HEK293 (cell line): ENCODE results near the gene CDRT4.

Experiments
- CTCF ChIA-PET: fragments of 350-600 bp; formaldehyde crosslinking; extraction: SDS; loops from one replicate; lab custom pipeline; 2021; ENCODE audit warnings: antibody characterized with exemption; lab: Yijun Ruan, JAX
- POLR2A ChIA-PET: fragments of 300-600 bp; formaldehyde crosslinking; extraction: SDS; loops from one replicate; lab custom pipeline; 2020; ENCODE audit warnings: antibody characterized with exemption, inconsistent platforms; lab: Yijun Ruan, JAX
- H3K27ac ChIP-seq: fragments of 200-500 bp; sonication (Bioruptor generic); 2 replicates; pipeline ENCODE4 v1.5.1; 2014; ENCODE audit warnings: low read depth, low read length, control low read depth, inconsistent platforms; ENCODE audit errors: extremely low read depth
- H3K36me3 ChIP-seq, 2 experiments: fragments of 200-500 bp in 1 of 2; sonication (Bioruptor generic) in 1 of 2; 1 replicate in 1 of 2; 2 replicates in 1 of 2; pipeline ENCODE4 v1.5.1; 2014 to 2017; ENCODE audit warnings: inconsistent platforms in 2 of 2, low read length in 2 of 2; ENCODE audit not compliant: control insufficient read depth in 2 of 2, insufficient read depth in 1 of 2
- H3K4me1 ChIP-seq: fragments of 200-500 bp; sonication (Bioruptor generic); 2 replicates; pipeline ENCODE4 v1.5.1; 2014; ENCODE audit warnings: mild to moderate bottlenecking, low read length, inconsistent platforms; ENCODE audit not compliant: control insufficient read depth, insufficient read depth
- H3K4me3 ChIP-seq: 2 replicates; pipeline ENCODE4 v1.5.1; 2011; ENCODE audit warnings: low read depth, mild to moderate bottlenecking, control low read depth, low read length, moderate library complexity
- H3K9me3 ChIP-seq: fragments of 200-500 bp; sonication (Bioruptor generic); 2 replicates; pipeline ENCODE4 v1.5.1; 2014; ENCODE audit warnings: low read depth, low read length, inconsistent platforms; ENCODE audit not compliant: control insufficient read depth, insufficient read depth
- CTCF ChIP-seq: fragments of 450-650 bp; formaldehyde crosslinking; IDR thresholded peaks from 2 replicates; pipeline ENCODE4 v1.5.1; 2016; ENCODE audit warnings: missing biosample characterization, missing genetic modification characterization
- ELK4 ChIP-seq: IDR thresholded peaks from 2 replicates; pipeline ENCODE4 v1.6.1; 2011; ENCODE audit warnings: mild to moderate bottlenecking, low read depth, low read length, borderline replicate concordance
- GLIS1 ChIP-seq: fragments of 450-650 bp; formaldehyde crosslinking; IDR thresholded peaks from 2 replicates; pipeline ENCODE4 v1.5.1; 2016; ENCODE audit warnings: missing biosample characterization, missing genetic modification characterization
- GLIS2 ChIP-seq: fragments of 450-650 bp; formaldehyde crosslinking; IDR thresholded peaks from 2 replicates; pipeline ENCODE4 v1.5.1; 2016; ENCODE audit warnings: missing biosample characterization, missing genetic modification characterization
- KLF17 ChIP-seq: fragments of 450-650 bp; formaldehyde crosslinking; IDR thresholded peaks from 2 replicates; pipeline ENCODE4 v1.5.1; 2016; ENCODE audit warnings: missing biosample characterization, missing genetic modification characterization
- ZBTB11 ChIP-seq: fragments of 450-650 bp; formaldehyde crosslinking; conservative IDR thresholded peaks from 2 replicates; pipeline ENCODE4 v1.5.1; 2016; ENCODE audit warnings: low read depth, missing biosample characterization, missing genetic modification characterization
- ZIC2 ChIP-seq: fragments of 450-650 bp; formaldehyde crosslinking; IDR thresholded peaks from 2 replicates; pipeline ENCODE4 v1.5.1; 2016; ENCODE audit warnings: missing biosample characterization, missing genetic modification characterization
- ZNF138 ChIP-seq: fragments of 450-650 bp; formaldehyde crosslinking; IDR thresholded peaks from 2 replicates; pipeline ENCODE4 v1.5.1; 2016; ENCODE audit warnings: missing biosample characterization, missing genetic modification characterization, borderline replicate concordance
- ZNF146 ChIP-seq: fragments of 450-650 bp; formaldehyde crosslinking; IDR thresholded peaks from 2 replicates; pipeline ENCODE4 v1.5.1; 2016; ENCODE audit warnings: missing biosample characterization, missing genetic modification characterization
- ZNF169 ChIP-seq: fragments of 450-650 bp; formaldehyde crosslinking; IDR thresholded peaks from 2 replicates; pipeline ENCODE4 v1.5.1; 2016; ENCODE audit warnings: missing biosample characterization, missing genetic modification characterization
- ZNF184 ChIP-seq: fragments of 450-650 bp; IDR thresholded peaks from 2 replicates; pipeline ENCODE4 v1.5.1; 2018; ENCODE audit warnings: missing biosample characterization, mild to moderate bottlenecking, missing genetic modification characterization
- ZNF214 ChIP-seq: fragments of 450-650 bp; formaldehyde crosslinking; IDR thresholded peaks from 2 replicates; pipeline ENCODE4 v1.5.1; 2017; ENCODE audit warnings: missing biosample characterization, mild to moderate bottlenecking, missing genetic modification characterization, borderline replicate concordance
- ZNF266 ChIP-seq: fragments of 450-650 bp; formaldehyde crosslinking; IDR thresholded peaks from 2 replicates; pipeline ENCODE4 v1.5.1; 2016; ENCODE audit warnings: missing biosample characterization, missing genetic modification characterization, low read depth
- ZNF302 ChIP-seq: fragments of 450-650 bp; formaldehyde crosslinking; IDR thresholded peaks from 2 replicates; pipeline ENCODE4 v1.5.1; 2016; ENCODE audit warnings: missing biosample characterization, missing genetic modification characterization, low read depth
- ZNF391 ChIP-seq: fragments of 450-650 bp; formaldehyde crosslinking; IDR thresholded peaks from 2 replicates; pipeline ENCODE4 v1.5.1; 2016; ENCODE audit warnings: low read depth, missing biosample characterization, missing genetic modification characterization, borderline replicate concordance
- ZNF433 ChIP-seq: fragments of 450-650 bp; formaldehyde crosslinking; IDR thresholded peaks from 2 replicates; pipeline ENCODE4 v1.5.1; 2016; ENCODE audit warnings: missing biosample characterization, missing genetic modification characterization, low read depth
- ZNF530 ChIP-seq: fragments of 450-650 bp; formaldehyde crosslinking; IDR thresholded peaks from 2 replicates; pipeline ENCODE4 v1.5.1; 2016; ENCODE audit warnings: low read depth, missing biosample characterization, missing genetic modification characterization
- ZNF555 ChIP-seq: fragments of 450-650 bp; formaldehyde crosslinking; conservative IDR thresholded peaks from 2 replicates; pipeline ENCODE4 v1.5.1; 2017; ENCODE audit warnings: missing biosample characterization, mild to moderate bottlenecking, missing genetic modification characterization, inconsistent platforms
- ZNF610 ChIP-seq: fragments of 450-650 bp; formaldehyde crosslinking; IDR thresholded peaks from 2 replicates; pipeline ENCODE4 v1.5.1; 2016; ENCODE audit warnings: missing biosample characterization, missing genetic modification characterization, borderline replicate concordance
- ZNF624 ChIP-seq: fragments of 450-650 bp; formaldehyde crosslinking; IDR thresholded peaks from 2 replicates; pipeline ENCODE4 v1.5.1; 2017; ENCODE audit warnings: missing biosample characterization, missing genetic modification characterization
- ZNF658 ChIP-seq: fragments of 450-650 bp; formaldehyde crosslinking; IDR thresholded peaks from 2 replicates; pipeline ENCODE4; 2016; ENCODE audit warnings: missing biosample characterization, missing genetic modification characterization
- ZNF677 ChIP-seq: fragments of 450-650 bp; IDR thresholded peaks from 2 replicates; pipeline ENCODE4 v1.5.0; 2018; ENCODE audit warnings: missing biosample characterization, mild to moderate bottlenecking, missing genetic modification characterization, moderate library complexity
- ZNF707 ChIP-seq: fragments of 450-650 bp; formaldehyde crosslinking; IDR thresholded peaks from 2 replicates; pipeline ENCODE4 v1.5.1; 2016; ENCODE audit warnings: missing biosample characterization, missing genetic modification characterization
- ZNF843 ChIP-seq: fragments of 450-650 bp; formaldehyde crosslinking; IDR thresholded peaks from 2 replicates; pipeline ENCODE4 v1.5.1; 2016; ENCODE audit warnings: missing biosample characterization, missing genetic modification characterization

CDRT4 gene

GRCh38 chr17:15513856-15514459, 46.5 kb upstream of the CDRT4 start:
- Histone ChIP-seq H3K36me3 (peaks cover 0 to 64% of the 10 kb centered on the region in 2 experiments; a peak in 1 of 3 replicates), H3K9me3 (no peaks in the 10 kb centered on the region), H3K27ac (no peak overlapping the region), H3K4me3 (no peak overlapping the region), H3K4me1 (no peaks in the 10 kb centered on the region)
- ChIA-PET POLR2A (no interaction called here), CTCF (interaction anchor here (0.7 to 3.0 kb wide), 6 partner anchors 11 to 277 kb away, joined by 3 to 20 read pairs (median 3); no protein-coding TSS in a partner anchor)
- no peak for TF ChIP-seq ZNF555 (tag by site-specific recombination)
- no peak for TF ChIP-seq ELK4
- no peak for TF ChIP-seq ZNF214
- TF ChIP-seq ZNF658 (tag by site-specific recombination): no peak
- no peak for TF ChIP-seq ZNF391
- no peak for TF ChIP-seq ZNF138 (tag by site-specific recombination)
- no peak for TF ChIP-seq GLIS2
- TF ChIP-seq ZNF266 (tag by site-specific recombination): no peak
- TF ChIP-seq GLIS1 (tag by site-specific recombination): no peak
- TF ChIP-seq, all 188 proteins: peak for 0

- H3K36me3 ChIP-seq: peaks cover 0 to 70% of the 10 kb centered on the region in 2 experiments; a peak in 1 of 3 replicates
- no peak overlapping the region for H3K27ac ChIP-seq
- CTCF ChIA-PET: interaction anchor here (0.8 to 3.0 kb wide), 5 partner anchors 10 to 300 kb away, joined by 3 to 20 read pairs (median 3); no protein-coding TSS in a partner anchor
- H3K4me1 ChIP-seq: no peaks in the 10 kb centered on the region
- POLR2A ChIA-PET: no interaction called here
- no peak overlapping the region for H3K4me3 ChIP-seq
- H3K9me3 ChIP-seq: no peaks in the 10 kb centered on the region
- TF ChIP-seq ZNF302 (tag by site-specific recombination) (no peak), KLF17 (tag by site-specific recombination) (no peak), ZNF624 (tag by site-specific recombination) (no peak), ZNF707 (tag by site-specific recombination) (no peak), ZNF184 (tag by site-specific recombination) (no peak), ZNF146 (tag by site-specific recombination) (no peak), ZNF677 (no peak), ZBTB11 (tag by site-specific recombination) (no peak), ZNF530 (tag by site-specific recombination) (no peak), ZNF169 (tag by site-specific recombination) (no peak), CTCF (tag by site-specific recombination) (no peak), ZIC2 (no peak), ZNF433 (tag by site-specific recombination) (no peak), ZNF843 (tag by site-specific recombination) (no peak), ZNF610 (tag by site-specific recombination) (no peak)
These were observed 45.8 kb upstream of the CDRT4 start for GRCh38 chr17:15513058-15513791.
